GM21786 (cell line): Measurements from ENCODE around the gene PEX16.

Experiments
- ATAC-seq: cut with Tn5 transposase; IDR thresholded peaks from one replicate; pipeline ENCODE4 v1.9.1; 2021; ENCODE audit not compliant: unreplicated experiment

The PEX16 gene

GRCh38 chr11:45931739-45932138, 14.1 kb upstream of the PEX16 start:
- no peak for ATAC-seq

- no peak for ATAC-seq
Measured at GRCh38 chr11:45930951-45931570, 13.4 kb upstream of the PEX16 start.

GRCh38 chr11:45930031-45930794, 12.5 kb upstream of the PEX16 start:
- ATAC-seq = peak; percentile 90

- no peak for ATAC-seq
Measured at GRCh38 chr11:45929486-45930030, 11.9 kb upstream of the PEX16 start.

- ATAC-seq = no peak
Measured at GRCh38 chr11:45928535-45929215, 11.0 kb upstream of the PEX16 start.

GRCh38 chr11:45927684-45928413, 10.2 kb upstream of the PEX16 start:
- ATAC-seq = no peak

GRCh38 chr11:45927332-45927683, 9.6 kb upstream of the PEX16 start:
- no peak for ATAC-seq

GRCh38 chr11:45926536-45927331, 9.1 kb upstream of the PEX16 start:
- ATAC-seq = no peak

GRCh38 chr11:45926001-45926401, 8.3 kb upstream of the PEX16 start:
- ATAC-seq = no peak

GRCh38 chr11:45925550-45925949, 7.9 kb upstream of the PEX16 start:
- ATAC-seq = no peak

GRCh38 chr11:45924927-45925326, 7.2 kb upstream of the PEX16 start:
- ATAC-seq = no peak

- no peak for ATAC-seq
Measured at GRCh38 chr11:45924036-45924915, 6.6 kb upstream of the PEX16 start.

GRCh38 chr11:45922425-45923082, 4.9 kb upstream of the PEX16 start, which contains the start of gene LARGE2:
LARGE2 (plus strand) TSS chr11:45922656; CDS start chr11:45922883, 227 bp downstream.
- no peak for ATAC-seq

- ATAC-seq = no peak
Measured at GRCh38 chr11:45921561-45922424, 4.1 kb upstream of the PEX16 start.

- no peak for ATAC-seq
Measured at GRCh38 chr11:45920531-45921477, 3.1 kb upstream of the PEX16 start.

GRCh38 chr11:45919806-45920530, 2.3 kb upstream of the PEX16 start:
- ATAC-seq = no peak
